Measurements from ENCODE around the gene PCYT2. TPM values are rescaled to one million over a fixed set of nuclear protein-coding genes. Genes with fewer than 3 reads are reported as not detected.
A peak's percentile ranks its signal among the peaks of the same experiment; 100 is the strongest.

Gene PCYT2
- total and polyA plus RNA-seq, 8 donors: 12.7 to 57.7 (median 19.6) TPM

GRCh38 chr17:81925860-81926450 lies 14.8 kb upstream of the PCYT2 start:
- Histone ChIP-seq H3K36me3 (peaks cover 0 to 20% of the 10 kb centered on the region in 2 donors), H3K27me3 (peaks cover 0 to 31% of the 10 kb centered on the region in 2 donors), H3K27ac (peak overlapping the region; percentile 96 to 98), H3K4me1 (peaks cover 19 to 67% of the 10 kb centered on the region in 2 donors), H3K9me3 (no peaks in the 10 kb centered on the region), H3K4me3 (peak overlapping the region; percentile 66 to 98)
- TF ChIP-seq CTCF (IDR thresholded peaks at IDR 0.05): no peak
- DNase-seq: no peak
- intact Hi-C loops (cut with DNase I): no loop called here
- ATAC-seq: no peak

GRCh38 chr17:81924557-81925532 lies 13.6 kb upstream of the PCYT2 start:
- Histone ChIP-seq H3K27me3 (peaks cover 0 to 20% of the 10 kb centered on the region in 2 donors), H3K27ac (peak overlapping the region in 1 of 2 donors; percentile 98), H3K9me3 (no peaks in the 10 kb centered on the region), H3K4me1 (peaks cover 19 to 78% of the 10 kb centered on the region in 2 donors), H3K4me3 (peak overlapping the region in 1 of 2 donors; percentile 98), H3K36me3 (peaks cover 0 to 31% of the 10 kb centered on the region in 2 donors)
- intact Hi-C loops (cut with DNase I): no loop called here
- DNase-seq: no peak
- TF ChIP-seq CTCF (IDR thresholded peaks at IDR 0.05): no peak
- no peak for ATAC-seq

GRCh38 chr17:81923302-81924260 lies 12.4 kb upstream of the PCYT2 start:
- Histone ChIP-seq H3K4me1 (peaks cover 19 to 86% of the 10 kb centered on the region in 2 donors), H3K36me3 (peaks cover 0 to 39% of the 10 kb centered on the region in 2 donors), H3K9me3 (no peaks in the 10 kb centered on the region), H3K4me3 (peak overlapping the region in 1 of 2 donors; percentile 98), H3K27me3 (peaks cover 0 to 8% of the 10 kb centered on the region in 2 donors), H3K27ac (peak overlapping the region; percentile 56 to 98)
- intact Hi-C loops (cut with DNase I): no loop called here
- DNase-seq: peak in 3 of 4 donors; percentile 57 to 95 (median 87)
- peak; percentile 53 for ATAC-seq
- TF ChIP-seq CTCF (IDR thresholded peaks at IDR 0.05): no peak

GRCh38 chr17:81922566-81923301 lies 11.5 kb upstream of the PCYT2 start:
- no peak for TF ChIP-seq CTCF (IDR thresholded peaks at IDR 0.05)
- DNase-seq: no peak
- peak overlapping the region; percentile 56 to 98 for H3K27ac ChIP-seq
- no peak for ATAC-seq
- H3K4me1 ChIP-seq: peaks cover 22 to 85% of the 10 kb centered on the region in 2 donors
- H3K4me3 ChIP-seq: peak overlapping the region in 1 of 2 donors; percentile 98
- H3K9me3 ChIP-seq: no peaks in the 10 kb centered on the region
- intact Hi-C loops (cut with DNase I): no loop called here
- no peaks in the 10 kb centered on the region for H3K27me3 ChIP-seq
- H3K36me3 ChIP-seq: peaks cover 0 to 39% of the 10 kb centered on the region in 2 donors
